ENCODE data around the gene WDFY4. TPM values are rescaled to one million over a fixed set of nuclear protein-coding genes. Genes with fewer than 3 reads are reported as not detected.
A peak's percentile ranks its signal among the peaks of the same experiment; 100 is the strongest.

WDFY4 gene
- total RNA-seq, 2 donors from 2014 or later: not detected

DNA sequence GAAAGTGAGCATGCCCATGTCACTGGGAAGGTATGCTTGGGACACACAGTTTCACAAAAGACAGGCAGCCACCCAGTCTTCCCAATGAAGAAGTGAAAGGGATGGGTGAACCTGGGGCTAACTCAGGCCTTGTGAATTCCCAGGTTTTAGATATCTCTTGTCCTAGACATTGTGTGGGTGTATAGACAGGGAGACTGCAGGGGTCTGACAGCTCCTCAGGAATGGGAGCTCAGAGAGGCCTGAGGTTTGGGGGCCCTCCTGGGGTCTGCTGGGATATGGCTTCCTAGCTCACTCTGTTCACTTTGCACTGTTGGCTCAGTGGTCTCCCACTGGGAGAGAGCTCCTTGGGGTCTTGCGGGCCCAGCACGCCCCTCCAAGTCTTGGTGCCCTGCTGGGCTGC, 47.0 kb downstream of the WDFY4 start:
- H3K4me1 ChIP-seq (ENCODE audit: control insufficient read depth, insufficient read depth, low read length): no peaks in the 10 kb centered on the region
- no peak overlapping the region for H3K4me3 Mint-ChIP-seq
- TF ChIP-seq, protein P1, sequence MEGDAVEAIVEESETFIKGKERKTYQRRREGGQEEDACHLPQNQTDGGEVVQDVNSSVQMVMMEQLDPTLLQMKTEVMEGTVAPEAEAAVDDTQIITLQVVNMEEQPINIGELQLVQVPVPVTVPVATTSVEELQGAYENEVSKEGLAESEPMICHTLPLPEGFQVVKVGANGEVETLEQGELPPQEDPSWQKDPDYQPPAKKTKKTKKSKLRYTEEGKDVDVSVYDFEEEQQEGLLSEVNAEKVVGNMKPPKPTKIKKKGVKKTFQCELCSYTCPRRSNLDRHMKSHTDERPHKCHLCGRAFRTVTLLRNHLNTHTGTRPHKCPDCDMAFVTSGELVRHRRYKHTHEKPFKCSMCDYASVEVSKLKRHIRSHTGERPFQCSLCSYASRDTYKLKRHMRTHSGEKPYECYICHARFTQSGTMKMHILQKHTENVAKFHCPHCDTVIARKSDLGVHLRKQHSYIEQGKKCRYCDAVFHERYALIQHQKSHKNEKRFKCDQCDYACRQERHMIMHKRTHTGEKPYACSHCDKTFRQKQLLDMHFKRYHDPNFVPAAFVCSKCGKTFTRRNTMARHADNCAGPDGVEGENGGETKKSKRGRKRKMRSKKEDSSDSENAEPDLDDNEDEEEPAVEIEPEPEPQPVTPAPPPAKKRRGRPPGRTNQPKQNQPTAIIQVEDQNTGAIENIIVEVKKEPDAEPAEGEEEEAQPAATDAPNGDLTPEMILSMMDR (conservative IDR thresholded peaks at IDR 0.05): no peak
- no peaks in the 10 kb centered on the region for H3K9me3 ChIP-seq (ENCODE audit: control insufficient read depth, low read length)
- no peak overlapping the region for H3K27ac ChIP-seq (ENCODE audit: low read depth, low read length)
- H3K27ac Mint-ChIP-seq: no peak overlapping the region
- H3K9ac ChIP-seq (ENCODE audit: extremely low read depth, low read length, poor library complexity, severe bottlenecking): no peak overlapping the region
- WGBS, 2 experiments (ENCODE audit: insufficient coverage in 1 of 2, insufficient read length in 1 of 2): 93% methylated on average over 2 of the region's 2 CpGs
- no peaks in the 10 kb centered on the region for H3K36me3 Mint-ChIP-seq (ENCODE audit: low read depth)
- H3K36me3 ChIP-seq (ENCODE audit: control insufficient read depth, insufficient read depth, low read length): no peaks in the 10 kb centered on the region
- H3K4me1 Mint-ChIP-seq: no peaks in the 10 kb centered on the region
- peaks cover 7% of the 10 kb centered on the region for H3K27me3 Mint-ChIP-seq (ENCODE audit: insufficient read depth)
- H3K9me3 Mint-ChIP-seq: no peaks in the 10 kb centered on the region
- DNase-seq: no peak
- no peaks in the 10 kb centered on the region for H3K27me3 ChIP-seq (ENCODE audit: control insufficient read depth, insufficient read depth, low read length, poor library complexity, severe bottlenecking)
- no peak overlapping the region for H3K4me3 ChIP-seq (ENCODE audit: low read length)

DNA sequence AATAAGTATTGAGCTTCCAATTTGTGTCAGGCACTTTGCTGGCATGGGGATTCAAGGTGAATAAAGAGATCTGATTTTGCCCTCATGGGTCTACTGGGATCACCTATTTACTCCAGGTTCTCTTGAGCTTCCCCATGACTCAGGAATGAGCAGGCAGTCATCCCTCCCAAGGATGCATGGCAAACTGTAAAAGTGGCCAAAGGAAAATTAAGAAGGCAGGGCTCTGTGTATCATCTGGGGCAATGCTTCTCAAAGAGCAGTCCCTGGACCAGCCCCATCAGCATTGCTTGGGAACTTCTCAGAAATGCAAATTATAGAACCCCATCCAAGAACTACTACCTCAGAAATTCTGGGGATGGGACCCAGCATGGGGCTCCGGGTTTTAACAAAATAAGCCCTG, 48.7 kb downstream of the WDFY4 start:
- Mint-ChIP-seq H3K9me3 (no peaks in the 10 kb centered on the region), H3K27ac (no peak overlapping the region), H3K27me3 (ENCODE audit: insufficient read depth) (peaks cover 7% of the 10 kb centered on the region), H3K36me3 (ENCODE audit: low read depth) (no peaks in the 10 kb centered on the region), H3K4me1 (no peaks in the 10 kb centered on the region), H3K4me3 (no peak overlapping the region)
- peak; percentile 32 for DNase-seq
- H3K27me3 ChIP-seq (ENCODE audit: control insufficient read depth, insufficient read depth, low read length, poor library complexity, severe bottlenecking): no peaks in the 10 kb centered on the region
- WGBS, 2 experiments (ENCODE audit: insufficient coverage in 1 of 2, insufficient read length in 1 of 2): 68% methylated on average over 1 of the region's 1 CpG; no CpG with 5 or more reads in 1 of the 2 experiments
- H3K36me3 ChIP-seq (ENCODE audit: control insufficient read depth, insufficient read depth, low read length): no peaks in the 10 kb centered on the region
- no peaks in the 10 kb centered on the region for H3K4me1 ChIP-seq (ENCODE audit: control insufficient read depth, insufficient read depth, low read length)
- H3K9me3 ChIP-seq (ENCODE audit: control insufficient read depth, low read length): no peaks in the 10 kb centered on the region
- H3K9ac ChIP-seq (ENCODE audit: extremely low read depth, low read length, poor library complexity, severe bottlenecking): no peak overlapping the region
- H3K27ac ChIP-seq (ENCODE audit: low read depth, low read length): no peak overlapping the region
- TF ChIP-seq, protein P1 (conservative IDR thresholded peaks at IDR 0.05): no peak
- no peak overlapping the region for H3K4me3 ChIP-seq (ENCODE audit: low read length)

DNA sequence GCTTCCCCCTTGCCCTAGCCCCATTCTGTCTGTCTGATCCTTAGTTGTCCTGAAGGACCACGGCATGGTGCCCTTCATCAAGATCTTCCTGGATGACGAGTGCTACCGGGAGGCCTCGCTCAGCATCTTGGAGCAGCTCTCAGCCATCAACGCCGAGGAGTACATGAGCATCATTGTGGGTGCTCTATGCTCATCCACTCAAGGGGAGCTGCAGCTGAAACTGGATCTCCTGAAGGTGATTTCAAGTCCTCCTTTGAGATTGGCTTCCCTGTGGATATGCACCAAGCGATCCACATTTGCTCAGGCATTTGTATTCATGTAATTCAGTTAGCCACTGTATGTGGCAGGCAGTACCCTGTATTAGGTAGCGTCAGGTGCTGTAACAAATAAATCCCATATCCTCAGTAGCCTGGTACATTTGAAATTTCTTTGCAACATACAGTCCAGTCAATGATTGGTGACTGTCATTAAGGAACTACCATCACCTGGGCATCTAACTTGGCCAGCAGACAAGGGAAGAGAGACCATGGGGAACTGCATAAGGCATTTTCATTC, 51.2 kb downstream of the WDFY4 start:
- Histone ChIP-seq H3K9me3 (ENCODE audit: control insufficient read depth, low read length) (no peaks in the 10 kb centered on the region), H3K27ac (ENCODE audit: low read depth, low read length) (no peak overlapping the region), H3K4me3 (ENCODE audit: low read length) (no peak overlapping the region), H3K9ac (ENCODE audit: extremely low read depth, low read length, poor library complexity, severe bottlenecking) (no peak overlapping the region), H3K4me1 (ENCODE audit: control insufficient read depth, insufficient read depth, low read length) (no peaks in the 10 kb centered on the region), H3K27me3 (ENCODE audit: control insufficient read depth, insufficient read depth, low read length, poor library complexity, severe bottlenecking) (no peaks in the 10 kb centered on the region), H3K36me3 (ENCODE audit: control insufficient read depth, insufficient read depth, low read length) (no peaks in the 10 kb centered on the region)
- Mint-ChIP-seq H3K36me3 (ENCODE audit: low read depth) (no peaks in the 10 kb centered on the region), H3K9me3 (no peaks in the 10 kb centered on the region), H3K4me3 (no peak overlapping the region), H3K27me3 (ENCODE audit: insufficient read depth) (no peaks in the 10 kb centered on the region), H3K27ac (no peak overlapping the region), H3K4me1 (peaks cover 2% of the 10 kb centered on the region)
- WGBS, 2 experiments (ENCODE audit: insufficient coverage in 1 of 2, insufficient read length in 1 of 2): 87 to 95% methylated on average over 8 of the region's 8 CpGs
- no peak for DNase-seq
- TF ChIP-seq, protein P1 (conservative IDR thresholded peaks at IDR 0.05): no peak

All from endodermal cell (in vitro differentiated cells).